ENCODE data around the gene FPGS. TPM values are rescaled to one million over a fixed set of nuclear protein-coding genes. Genes with fewer than 3 reads are reported as not detected.

The FPGS gene
- 71.9 and 77.8 TPM in 2 replicates for total RNA-seq

GRCh38 chr9:127802576-127803443 is at the start of gene FPGS:
Gene FPGS (plus strand): TSS chr9:127802882. CDS start chr9:127802925, 43 bp downstream.

GRCh38 chr9:127778280-127779135 is 24.2 kb upstream of the FPGS start, which contains the start of gene SH2D3C:
Gene SH2D3C (minus strand): TSS chr9:127778666. CDS start chr9:127778627, 39 bp downstream.

GRCh38 chr9:127785933-127786772 is 16.5 kb upstream of the FPGS start, which contains the start of gene CDK9:
Gene CDK9 (plus strand): TSS chr9:127786034. CDS start chr9:127786149, 115 bp downstream.

GRCh38 chr9:127854184-127854806 is 51.6 kb downstream of the FPGS start, which contains the start of gene ENG:
Gene ENG (minus strand): TSS chr9:127854658. CDS start chr9:127854355, 303 bp downstream.

Other genes starting within 250 kb of the FPGS start
- gene STXBP1, start 190.6 kb upstream of the FPGS start, total RNA-seq: 14.8 and 30.6 TPM in 2 replicates
- gene CFAP157, start 95.9 kb upstream of the FPGS start, total RNA-seq: not detected in 2 replicates
- 41.0 and 44.5 TPM in 2 replicates for gene PTRH1, start 87.2 kb upstream of the FPGS start, total RNA-seq
- gene TTC16, start 86.8 kb upstream of the FPGS start, total RNA-seq: not detected in 2 replicates
- 13.6 and 17.7 TPM in 2 replicates for gene TOR2A, start 67.6 kb upstream of the FPGS start, total RNA-seq
- 0.21 TPM in 1 of 2 replicates, not detected in the other for gene SH2D3C, start 24.2 kb upstream of the FPGS start, total RNA-seq
- gene CDK9, start 16.8 kb upstream of the FPGS start, total RNA-seq: 16.2 and 26.1 TPM in 2 replicates
- gene ENG, start 51.8 kb downstream of the FPGS start, total RNA-seq: 0.88 and 2.0 TPM in 2 replicates
- 26.3 and 47.5 TPM in 2 replicates for gene AK1, start 74.8 kb downstream of the FPGS start, total RNA-seq
- 37.7 and 38.1 TPM in 2 replicates for gene ST6GALNAC6, start 96.7 kb downstream of the FPGS start, total RNA-seq
- gene ST6GALNAC4, start 114.2 kb downstream of the FPGS start, total RNA-seq: 44.8 and 45.3 TPM in 2 replicates
- 6.6 and 16.0 TPM in 2 replicates for gene PIP5KL1, start 127.9 kb downstream of the FPGS start, total RNA-seq
- 23.0 and 30.4 TPM in 2 replicates for gene DPM2, start 135.0 kb downstream of the FPGS start, total RNA-seq
- 4.1 and 8.6 TPM in 2 replicates for gene EEIG1, start 178.1 kb downstream of the FPGS start, total RNA-seq

Measured in airway epithelial cell (primary cell).